Stomach (tissue), 8 donors: ENCODE results near the gene SMYD5. TPM values are rescaled to one million over a fixed set of nuclear protein-coding genes. Genes with fewer than 3 reads are reported as not detected.

Source experiments
- polyA plus RNA-seq, 3 donors: library from polyadenylated mRNA; stranded (reverse); fragments of 200-250 nt; gene quantifications; one replicate each; pipeline ENCODE4 v1.2.3, GENCODE V29; 2013
- total RNA-seq, 5 donors: library from RNA; depleted of rRNA; stranded (reverse); fragments of >200 nt; gene quantifications; one replicate each; pipeline versions ENCODE4 v1.1.0 to v1.2.3, GENCODE V29; 2014 to 2016
- donor health status: healthy with polysubstance abuse.
- donor health status: Bipolar disorder and iron deficiency.
- donor health status: healthy.

Gene SMYD5
- total and polyA plus RNA-seq, 8 donors: 3.5 to 136 (median 12.9) TPM

Other genes with a start within 250 kb of the SMYD5 start
- 100 to 1,000 TPM in 1 of 5 donors, 10 to 100 TPM in 4; 17.0 to 118 (median 38.5) TPM for gene SFXN5, start 142.5 kb upstream of the SMYD5 start, total RNA-seq
- 1 to 10 TPM; 2.7 to 9.4 (median 5.7) TPM for gene SFXN5, start 142.5 kb upstream of the SMYD5 start, polyA plus RNA-seq
- gene RAB11FIP5, start 101.3 kb upstream of the SMYD5 start, total RNA-seq: 10 to 100 TPM in 4 of 5 donors, 1 to 10 TPM in 1; 4.7 to 39.1 (median 19.6) TPM
- 10 to 100 TPM in 1 of 3 donors, 1 to 10 TPM in 2; 7.0 to 13.1 (median 7.1) TPM for gene RAB11FIP5, start 101.3 kb upstream of the SMYD5 start, polyA plus RNA-seq
- gene NOTO, start 11.7 kb upstream of the SMYD5 start, total RNA-seq: not detected
- gene NOTO, start 11.7 kb upstream of the SMYD5 start, polyA plus RNA-seq: under 1 TPM in 2 of 3 donors, not detected in 1; 0.25 to 0.31 TPM
- 100 to 1,000 TPM in 1 of 5 donors, 10 to 100 TPM in 2, 1 to 10 TPM in 2; 7.1 to 123 (median 18.7) TPM for gene PRADC1, start 19.0 kb downstream of the SMYD5 start, total RNA-seq
- 10 to 100 TPM; 21.5 to 45.9 (median 30.1) TPM for gene PRADC1, start 19.0 kb downstream of the SMYD5 start, polyA plus RNA-seq
- gene CCT7, start 20.1 kb downstream of the SMYD5 start, total RNA-seq: 100 to 1,000 TPM; 124 to 243 (median 145) TPM
- 100 to 1,000 TPM; 140 to 159 (median 150) TPM for gene CCT7, start 20.1 kb downstream of the SMYD5 start, polyA plus RNA-seq
- 10 to 100 TPM in 1 of 5 donors, 1 to 10 TPM in 3, under 1 TPM in 1; 0.55 to 16.8 (median 4.0) TPM for gene FBXO41, start 70.2 kb downstream of the SMYD5 start, total RNA-seq
- gene FBXO41, start 70.2 kb downstream of the SMYD5 start, polyA plus RNA-seq: 1 to 10 TPM in 1 of 3 donors, under 1 TPM in 2; 0.62 to 1.4 (median 0.80) TPM
- not detected for gene EGR4, start 79.3 kb downstream of the SMYD5 start, total RNA-seq
- under 1 TPM in 2 of 3 donors, not detected in 1; 0.05 to 0.31 TPM for gene EGR4, start 79.3 kb downstream of the SMYD5 start, polyA plus RNA-seq
- 100 to 1,000 TPM in 1 of 5 donors, 10 to 100 TPM in 3, 1 to 10 TPM in 1; 3.8 to 101 (median 32.9) TPM for gene ALMS1, start 171.6 kb downstream of the SMYD5 start, total RNA-seq
- gene ALMS1, start 171.6 kb downstream of the SMYD5 start, polyA plus RNA-seq: 1 to 10 TPM; 3.9 to 8.0 (median 7.0) TPM